Stomach (tissue), 9 donors: Measurements from ENCODE around the gene OTUD7B. TPM values are rescaled to one million over a fixed set of nuclear protein-coding genes. Genes with fewer than 3 reads are reported as not detected.

Source experiments
- DNase-seq, 2 donors: peaks; one replicate each; pipeline versions ENCODE4 v3.0.0 to v3.0.0-alpha.2; 2013 to 2019
- H3K27ac ChIP-seq, 5 donors: fragments of 200-600 bp in 4 of 5; sonication (generic) in 4 of 5; one replicate each; pipeline ENCODE4 v1.5.1; 2013 to 2019; ENCODE audit warnings: mild to moderate bottlenecking in 1 of 5, moderate library complexity in 1 of 5
- H3K27me3 ChIP-seq, 3 donors: fragments of 200-600 bp; sonication (generic); one replicate each; pipeline ENCODE4 v1.5.1; 2017 to 2019; ENCODE audit warnings: mixed run types in 1 of 3
- H3K36me3 ChIP-seq, 4 donors: fragments of 200-600 bp; sonication (generic); 1 replicate in 3 of 4; 2 replicates in 1 of 4; pipeline ENCODE4 v1.5.1; 2016 to 2019
- H3K4me1 ChIP-seq, 4 donors: fragments of 200-600 bp; sonication (generic); one replicate each; pipeline ENCODE4 v1.5.1; 2016 to 2019
- H3K4me3 ChIP-seq, 4 donors: fragments of 200-600 bp; sonication (generic) in 3 of 4; one replicate each; pipeline ENCODE4 v1.5.1; 2016 to 2019; ENCODE audit warnings: mild to moderate bottlenecking in 1 of 4
- H3K9me3 ChIP-seq, 4 donors: fragments of 200-600 bp; sonication (generic); one replicate each; pipeline ENCODE4 v1.5.1; 2016 to 2019
- CTCF ChIP-seq, 7 experiments: fragments of 450-650 bp in 4 of 7; fragments of 200-600 bp in 3 of 7; sonication (generic) in 3 of 7; IDR thresholded peaks; one replicate each; pipeline ENCODE4 v1.5.1; 2016 to 2019; ENCODE audit warnings: antibody characterized with exemption in 7 of 7, control low read depth in 2 of 7, mild to moderate bottlenecking in 1 of 7
- EP300 ChIP-seq: sonication (generic); formaldehyde crosslinking; IDR thresholded peaks from one replicate; pipeline ENCODE4 v1.6.1; 2017; ENCODE audit warnings: antibody characterized with exemption
- POLR2A ChIP-seq, 4 donors: fragments of 450-650 bp; IDR thresholded peaks; one replicate each; pipeline ENCODE4 v1.6.1; 2016; ENCODE audit warnings: antibody characterized with exemption in 4 of 4, control low read depth in 2 of 4, mild to moderate bottlenecking in 1 of 4, moderate library complexity in 1 of 4
- POLR2AphosphoS5 ChIP-seq, 3 donors: sonication (generic); formaldehyde crosslinking; IDR thresholded peaks; one replicate each; pipeline ENCODE4 v1.6.1; 2016; ENCODE audit warnings: antibody characterized with exemption in 3 of 3
- WGBS, 5 donors: extraction: QIAGEN DNeasy Blood & Tissue Kit in 3 of 5; methylation state at CpG; one replicate each; pipeline versions ENCODE4 v1.1.5 to v1.1.7; 2013 to 2018; 5-methylcytosine and 5-hydroxymethylcytosine counted together
- intact Hi-C: fragments of 100-400 bp; cut with DNase I; formaldehyde crosslinking; loops from one replicate; pipeline ENCODE4 v1.15.1; 2023; ENCODE audit warnings: low total_unique reads
- polyA plus RNA-seq, 3 donors: library from polyadenylated mRNA; stranded (reverse); fragments of 200-250 nt; gene quantifications; one replicate each; pipeline ENCODE4 v1.2.3, GENCODE V29; 2013
- total RNA-seq, 5 donors: library from RNA; depleted of rRNA; stranded (reverse); fragments of >200 nt; gene quantifications; one replicate each; pipeline versions ENCODE4 v1.1.0 to v1.2.3, GENCODE V29; 2014 to 2016
- donor health status: healthy with polysubstance abuse.
- donor health status: Bipolar disorder and iron deficiency.
- donor health status: healthy.

OTUD7B gene
- total and polyA plus RNA-seq, 8 donors: 2.2 to 38.8 (median 10.9) TPM

DNA sequence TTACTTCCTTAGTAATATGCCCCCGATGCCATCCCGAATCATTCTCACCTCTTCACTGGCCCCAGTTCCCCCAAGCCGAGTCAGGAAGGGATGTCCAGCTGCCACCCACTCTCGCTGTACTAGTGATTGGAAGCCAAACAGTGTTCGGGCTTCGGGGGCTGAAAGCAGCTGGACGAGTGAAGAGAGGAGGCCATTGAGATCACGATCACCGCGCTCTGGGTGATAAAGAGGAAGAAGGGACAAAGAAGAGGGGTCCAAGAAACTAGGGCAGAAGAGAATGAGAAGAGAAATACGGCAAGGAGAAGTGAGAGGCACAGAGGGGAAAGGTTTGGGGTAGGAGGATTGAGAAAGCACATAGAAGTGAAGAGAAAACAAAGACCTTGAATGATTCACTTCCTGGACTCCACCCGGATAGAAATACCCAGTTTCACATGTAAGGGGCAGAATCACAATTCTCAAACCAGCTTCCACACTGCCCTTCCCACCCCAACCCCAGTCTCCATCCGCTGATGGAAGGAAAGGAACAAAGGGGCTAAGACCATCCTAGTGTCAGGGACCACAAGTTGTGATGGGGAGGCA lies 79.2 kb downstream of the OTUD7B start:
- Histone ChIP-seq H3K27me3 (no peaks in the 10 kb centered on the region), H3K27ac (peak overlapping the region in 1 of 5 donors; percentile 11), H3K36me3 (peaks cover 3 to 41% (median 25%) of the 10 kb centered on the region in 4 donors), H3K4me3 (no peak overlapping the region), H3K9me3 (no peaks in the 10 kb centered on the region), H3K4me1 (peaks cover 16 to 35% (median 28%) of the 10 kb centered on the region in 4 donors)
- intact Hi-C loops: no loop called here
- 82 to 87% (median 85%) methylated on average over 13 of the region's 13 CpGs for WGBS, 5 donors
- DNase-seq: no peak
- TF ChIP-seq EP300 (no peak), CTCF (IDR thresholded peaks at IDR 0.05) (no peak), POLR2A (IDR thresholded peaks at IDR 0.05) (no peak), POLR2AphosphoS5 (IDR thresholded peaks at IDR 0.05) (no peak)

DNA sequence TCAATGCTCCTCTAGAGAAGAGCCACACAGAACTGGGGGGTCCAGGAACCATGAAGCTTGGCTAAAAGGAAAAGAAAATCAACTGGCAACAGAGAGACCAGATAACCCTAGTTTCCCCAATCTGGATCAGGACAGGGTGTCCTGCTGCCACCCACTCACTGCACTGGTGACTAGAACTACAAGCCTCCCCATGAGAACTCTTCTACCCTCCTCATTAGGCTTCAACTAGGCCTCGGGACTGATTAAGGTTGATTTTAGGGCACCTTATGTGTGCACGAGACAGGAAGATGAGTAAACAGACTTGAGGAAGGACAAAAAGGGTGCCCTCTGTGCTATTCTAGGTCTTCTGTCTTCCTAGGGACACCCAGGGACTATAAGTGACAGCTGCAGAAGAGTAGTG lies 80.7 kb downstream of the OTUD7B start:
- Histone ChIP-seq H3K36me3 (peaks cover 18 to 55% (median 40%) of the 10 kb centered on the region in 4 donors), H3K4me1 (peaks cover 16 to 39% (median 31%) of the 10 kb centered on the region in 4 donors), H3K27ac (peak overlapping the region in 1 of 5 donors; percentile 96), H3K9me3 (no peaks in the 10 kb centered on the region), H3K27me3 (no peaks in the 10 kb centered on the region), H3K4me3 (no peak overlapping the region)
- intact Hi-C loops: no loop called here
- TF ChIP-seq POLR2A (IDR thresholded peaks at IDR 0.05) (no peak), POLR2AphosphoS5 (IDR thresholded peaks at IDR 0.05) (no peak), CTCF (IDR thresholded peaks at IDR 0.05) (no peak), EP300 (no peak)
- DNase-seq: no peak
- WGBS, 5 donors: 81 to 91% (median 85%) methylated on average over 2 of the region's 2 CpGs

- peaks cover 16 to 44% (median 35%) of the 10 kb centered on the region in 4 donors for H3K4me1 ChIP-seq
- H3K27ac ChIP-seq: peak overlapping the region; percentile 90 to 98 (median 96)
- H3K9me3 ChIP-seq: no peaks in the 10 kb centered on the region
- intact Hi-C loops: no loop called here
- no peak for DNase-seq
- H3K36me3 ChIP-seq: peaks cover 32 to 67% (median 52%) of the 10 kb centered on the region in 4 donors
- peak overlapping the region; percentile 65 to 94 (median 94) for H3K4me3 ChIP-seq
- no peak for TF ChIP-seq EP300
- TF ChIP-seq POLR2A (IDR thresholded peaks at IDR 0.05): no peak
- no peak for TF ChIP-seq POLR2AphosphoS5 (IDR thresholded peaks at IDR 0.05)
- TF ChIP-seq CTCF (IDR thresholded peaks at IDR 0.05): no peak
- H3K27me3 ChIP-seq: no peaks in the 10 kb centered on the region
- WGBS, 5 donors: 0 to 10% (median 0%) methylated on average over 1 of the region's 1 CpG
Observed at GRCh38 chr1:149928401-149928724, 82.2 kb downstream of the OTUD7B start.

- Histone ChIP-seq H3K27me3 (no peaks in the 10 kb centered on the region), H3K4me3 (peak within 1 kb of the TSS; percentile 65 to 94 (median 94)), H3K4me1 (peaks cover 16 to 44% (median 35%) of the 10 kb centered on the region in 4 donors), H3K9me3 (no peaks in the 10 kb centered on the region), H3K36me3 (peaks cover 38 to 68% (median 57%) of the 10 kb centered on the region in 4 donors), H3K27ac (peak within 1 kb of the TSS; percentile 90 to 98 (median 96))
- TF ChIP-seq CTCF (IDR thresholded peaks at IDR 0.05) (no peak), EP300 (no peak), POLR2A (IDR thresholded peaks at IDR 0.05) (peak in 2 of 4 donors; percentile 90 to 91), POLR2AphosphoS5 (IDR thresholded peaks at IDR 0.05) (peak; percentile 95 to 98 (median 98))
- peak; percentile 97 to 99 for DNase-seq
- WGBS, 5 donors: 0 to 1% (median 0%) methylated on average over 33 to 47 of the region's 47 CpGs
- intact Hi-C loops: no loop called here
Observed at GRCh38 chr1:149927563-149928400, 82.7 kb downstream of the OTUD7B start, which contains the start of gene SF3B4. Gene SF3B4 (minus strand): TSS chr1:149927803. CDS start chr1:149927759, 44 bp downstream.
